Immature natural killer cell (primary cell): ENCODE results near the gene HLCS. TPM values are rescaled to one million over a fixed set of nuclear protein-coding genes. Genes with fewer than 3 reads are reported as not detected.
"Not testable (repeated sequence)": the region's sequence is repeated elsewhere in the genome, so short reads cannot be mapped to it uniquely, and the experiment has no call there.

ENCODE experiments used
- DNase-seq, 3 donors: peaks; one replicate each; pipeline ENCODE4 v3.0.0; 2022; ENCODE audit warnings: mixed read lengths in 1 of 3
- H3K27ac Mint-ChIP-seq, 6 donors: one replicate each; pipeline ENCODE4 v1.8.0; 2020; ENCODE audit warnings: mixed read lengths in 6 of 6, mild to moderate bottlenecking in 5 of 6, inconsistent platforms in 4 of 6, moderate library complexity in 3 of 6
- H3K27me3 Mint-ChIP-seq, 3 donors: one replicate each; pipeline ENCODE4 v1.8.0; 2020 to 2021; ENCODE audit warnings: low read depth in 3 of 3, mild to moderate bottlenecking in 3 of 3, mixed read lengths in 3 of 3, moderate library complexity in 3 of 3, inconsistent platforms in 1 of 3
- H3K36me3 Mint-ChIP-seq, 3 donors: one replicate each; pipeline ENCODE4 v1.8.0; 2020; ENCODE audit warnings: mixed read lengths in 3 of 3, inconsistent platforms in 2 of 3, mild to moderate bottlenecking in 2 of 3
- H3K4me1 Mint-ChIP-seq, 2 donors: one replicate each; pipeline ENCODE4 v1.8.0; 2020; ENCODE audit warnings: inconsistent platforms in 2 of 2, mild to moderate bottlenecking in 2 of 2, mixed read lengths in 2 of 2, moderate library complexity in 1 of 2
- H3K4me3 Mint-ChIP-seq, 5 donors: one replicate each; pipeline ENCODE4 v1.8.0; 2020; ENCODE audit warnings: mild to moderate bottlenecking in 5 of 5, mixed read lengths in 5 of 5, inconsistent platforms in 3 of 5, moderate library complexity in 3 of 5
- H3K9me3 Mint-ChIP-seq, 6 donors: one replicate each; pipeline ENCODE4 v1.8.0; 2020; ENCODE audit warnings: mild to moderate bottlenecking in 6 of 6, mixed read lengths in 6 of 6, inconsistent platforms in 4 of 6, moderate library complexity in 3 of 6
- polyA plus RNA-seq, 3 donors: library from polyadenylated mRNA; unstranded; fragments of 300-500 nt; fragmentation: Illumina TruSeq; gene quantifications; one replicate each; pipeline ENCODE4 v1.2.3, GENCODE V29; 2021

Gene HLCS
- polyA plus RNA-seq, 3 donors from 2014 or later, result 12.6 to 15.7 (median 15.5) TPM

GRCh38 chr21:36820176-36821031 is 146.1 kb downstream of the HLCS start:
- no peak for DNase-seq
- Mint-ChIP-seq H3K9me3 (no peaks in the 10 kb centered on the region), H3K4me3 (no peak overlapping the region), H3K4me1 (no peaks in the 10 kb centered on the region), H3K36me3 (peaks cover 8 to 22% (median 9%) of the 10 kb centered on the region in 3 donors), H3K27ac (no peak overlapping the region), H3K27me3 (peaks cover 0 to 2% (median 0%) of the 10 kb centered on the region in 3 donors)

DNA sequence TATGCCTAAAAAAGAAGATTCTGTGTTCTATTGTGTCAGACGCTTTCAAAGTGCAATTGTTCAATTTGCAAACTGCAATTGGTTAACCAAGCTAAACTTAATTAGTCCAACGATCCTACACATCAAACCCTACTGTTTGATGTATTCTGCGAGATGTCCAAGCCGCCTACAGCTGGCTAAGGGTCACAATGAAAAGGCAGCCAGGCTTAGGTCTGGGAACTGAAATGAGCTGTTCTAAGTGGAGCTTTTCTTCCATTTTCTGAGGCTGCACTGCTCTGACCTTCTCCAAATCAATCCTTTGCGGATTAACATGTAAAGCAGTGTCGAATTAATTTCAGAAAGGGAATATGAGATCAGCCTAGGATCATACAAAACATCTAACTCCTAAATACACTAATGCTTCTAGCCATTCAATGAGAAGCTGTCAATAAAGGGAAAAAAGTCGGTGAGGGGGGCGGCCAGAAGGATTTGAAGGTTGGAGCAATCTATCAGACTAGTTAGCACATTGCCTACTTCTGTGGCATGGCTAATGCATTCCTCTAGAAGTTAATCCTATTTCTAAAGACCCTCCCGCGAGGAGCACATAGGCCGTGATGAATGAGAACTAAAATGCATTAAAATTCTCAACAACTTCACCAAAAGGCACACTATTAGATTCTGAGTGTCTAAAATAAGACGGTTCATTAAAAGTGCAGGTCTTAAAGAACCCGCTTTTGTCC is 148.6 kb downstream of the HLCS start:
- no peak overlapping the region for H3K4me3 Mint-ChIP-seq
- no peaks in the 10 kb centered on the region for H3K9me3 Mint-ChIP-seq
- no peak for DNase-seq
- H3K27ac Mint-ChIP-seq, result no peak overlapping the region
- no peaks in the 10 kb centered on the region for H3K4me1 Mint-ChIP-seq
- H3K27me3 Mint-ChIP-seq, result no peaks in the 10 kb centered on the region
- H3K36me3 Mint-ChIP-seq, result peaks cover 0 to 13% (median 3%) of the 10 kb centered on the region in 3 donors

- H3K9me3 Mint-ChIP-seq, result no peaks in the 10 kb centered on the region
- H3K27me3 Mint-ChIP-seq, result no peaks in the 10 kb centered on the region
- no peak overlapping the region for H3K4me3 Mint-ChIP-seq
- H3K4me1 Mint-ChIP-seq, result no peaks in the 10 kb centered on the region
- peaks cover 0 to 8% (median 0%) of the 10 kb centered on the region in 3 donors for H3K36me3 Mint-ChIP-seq
- DNase-seq, result no peak
- no peak overlapping the region for H3K27ac Mint-ChIP-seq
These were observed 149.8 kb downstream of the HLCS start for GRCh38 chr21:36816561-36817130.

GRCh38 chr21:36816026-36816425 is 150.4 kb downstream of the HLCS start:
- H3K27ac Mint-ChIP-seq, H3K27me3 Mint-ChIP-seq, DNase-seq, H3K4me3 Mint-ChIP-seq, H3K9me3 Mint-ChIP-seq, H3K4me1 Mint-ChIP-seq, H3K36me3 Mint-ChIP-seq: not testable (repeated sequence)

DNA sequence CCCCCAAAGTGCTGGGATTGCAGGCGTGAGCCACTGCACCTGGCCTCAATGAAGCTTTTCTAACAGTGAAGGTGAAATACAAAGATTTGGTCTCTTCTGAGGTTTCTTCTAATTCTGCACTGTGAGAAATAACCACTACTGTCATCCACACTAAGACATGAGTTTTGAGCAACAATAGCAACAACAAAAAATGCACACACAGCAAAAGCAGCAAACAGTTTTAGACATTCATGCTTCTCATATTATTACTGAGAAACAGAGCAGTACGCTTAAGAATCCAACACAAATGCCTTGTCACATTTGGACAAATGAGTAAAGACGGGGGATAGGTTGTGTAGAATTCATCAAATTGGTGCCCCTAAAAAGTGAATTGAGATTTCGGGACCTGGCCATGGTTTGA is 151.2 kb downstream of the HLCS start:
- no peaks in the 10 kb centered on the region for H3K4me1 Mint-ChIP-seq
- no peaks in the 10 kb centered on the region for H3K9me3 Mint-ChIP-seq
- H3K27ac Mint-ChIP-seq, result no peak overlapping the region
- no peak overlapping the region for H3K4me3 Mint-ChIP-seq
- H3K36me3 Mint-ChIP-seq, result peaks cover 0 to 3% (median 0%) of the 10 kb centered on the region in 3 donors
- H3K27me3 Mint-ChIP-seq, result no peaks in the 10 kb centered on the region
- no peak for DNase-seq

DNA sequence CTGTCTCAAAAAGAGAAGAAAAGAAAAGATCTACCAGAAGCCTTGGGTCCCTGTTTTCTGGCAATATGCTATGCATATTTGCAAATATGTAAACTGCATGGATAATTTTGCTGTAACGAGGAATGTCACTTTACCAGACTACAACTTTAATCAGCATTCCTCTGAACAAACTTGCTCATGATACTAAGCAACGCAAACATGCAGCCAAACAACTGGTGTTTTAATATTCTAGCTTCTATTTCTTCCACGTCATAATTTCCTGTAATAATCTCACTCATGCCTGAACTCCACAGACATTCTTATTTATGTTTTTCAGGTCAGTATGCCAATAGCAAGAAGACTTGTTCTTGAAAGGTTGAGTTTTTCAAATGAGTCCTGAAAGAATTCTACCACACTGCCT is 153.4 kb downstream of the HLCS start:
- H3K9me3 Mint-ChIP-seq, result no peaks in the 10 kb centered on the region

DNA sequence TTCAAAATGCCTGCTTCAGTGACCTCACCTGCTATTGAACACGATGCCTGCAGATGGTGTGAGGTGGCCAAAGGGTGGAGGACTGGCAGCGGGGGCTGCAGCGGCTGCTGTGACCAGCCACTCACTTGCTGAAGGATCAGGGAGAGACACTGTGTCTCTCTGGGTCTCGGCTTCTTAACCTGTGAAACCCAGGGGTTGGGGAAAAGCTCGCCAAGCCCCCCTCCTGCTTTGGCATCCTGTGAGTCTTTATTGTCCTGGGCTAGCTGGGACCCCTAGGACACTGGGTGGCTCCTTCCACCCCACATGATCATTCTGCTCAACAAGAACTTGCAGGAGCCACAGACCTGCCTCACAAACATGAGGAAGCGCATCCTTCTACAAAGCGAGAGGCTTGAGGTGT is 154.7 kb downstream of the HLCS start:
- H3K36me3 Mint-ChIP-seq, result peaks cover 0 to 3% (median under 1%) of the 10 kb centered on the region in 3 donors
- H3K4me1 Mint-ChIP-seq, result peaks cover 0 to 1% of the 10 kb centered on the region in 2 donors
- H3K4me3 Mint-ChIP-seq, result no peak overlapping the region
- no peaks in the 10 kb centered on the region for H3K9me3 Mint-ChIP-seq
- H3K27me3 Mint-ChIP-seq, result no peaks in the 10 kb centered on the region
- no peak overlapping the region for H3K27ac Mint-ChIP-seq
- no peak for DNase-seq

More for the DNA sequence above, 153.4 kb downstream of the HLCS start:
- Mint-ChIP-seq H3K27me3 (no peaks in the 10 kb centered on the region), H3K4me1 (no peaks in the 10 kb centered on the region), H3K36me3 (peaks cover 0 to 3% (median 3%) of the 10 kb centered on the region in 3 donors), H3K4me3 (no peak overlapping the region), H3K27ac (no peak overlapping the region)
- no peak for DNase-seq

DNA sequence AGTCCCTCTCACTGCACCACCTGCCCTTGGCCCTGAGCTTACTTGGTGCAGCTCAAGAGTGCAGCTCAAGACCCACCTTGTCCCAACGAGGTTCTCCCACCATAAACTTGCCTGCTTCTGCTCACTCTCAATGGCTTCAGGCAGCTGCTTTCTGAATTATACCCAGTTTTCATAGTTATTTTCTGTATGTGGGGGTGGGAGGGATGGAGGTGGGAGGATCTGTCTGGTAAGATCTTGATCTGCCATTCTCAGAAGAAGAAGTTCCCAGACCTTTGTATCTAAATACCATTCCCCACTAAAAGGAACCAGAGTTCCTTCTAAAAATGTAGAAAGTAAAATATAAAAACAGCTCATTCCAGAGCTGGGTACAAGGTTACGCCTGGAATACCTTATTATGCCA is 156.0 kb downstream of the HLCS start:
- no peak for DNase-seq
- H3K4me3 Mint-ChIP-seq, result no peak overlapping the region

GRCh38 chr21:36807422-36807928 is 159.0 kb downstream of the HLCS start:
- Mint-ChIP-seq H3K27ac (no peak overlapping the region), H3K4me1 (peaks cover 0 to 1% of the 10 kb centered on the region in 2 donors), H3K4me3 (no peak overlapping the region), H3K9me3 (no peaks in the 10 kb centered on the region), H3K36me3 (peaks cover 5 to 6% (median 5%) of the 10 kb centered on the region in 3 donors), H3K27me3 (no peaks in the 10 kb centered on the region)
- no peak for DNase-seq

More for the DNA sequence above, 156.0 kb downstream of the HLCS start:
- peaks cover 0 to 1% of the 10 kb centered on the region in 2 donors for H3K4me1 Mint-ChIP-seq
- H3K27ac Mint-ChIP-seq, result no peak overlapping the region
- H3K9me3 Mint-ChIP-seq, result no peaks in the 10 kb centered on the region
- H3K36me3 Mint-ChIP-seq, result peaks cover 0 to 3% (median 0%) of the 10 kb centered on the region in 3 donors
- H3K27me3 Mint-ChIP-seq, result no peaks in the 10 kb centered on the region

- no peaks in the 10 kb centered on the region for H3K27me3 Mint-ChIP-seq
- peaks cover 0 to 1% of the 10 kb centered on the region in 2 donors for H3K4me1 Mint-ChIP-seq
- no peak overlapping the region for H3K4me3 Mint-ChIP-seq
- H3K27ac Mint-ChIP-seq, result no peak overlapping the region
- peaks cover 0 to 4% (median 0%) of the 10 kb centered on the region in 6 donors for H3K9me3 Mint-ChIP-seq
- DNase-seq, result no peak
- H3K36me3 Mint-ChIP-seq, result peaks cover 5 to 10% (median 6%) of the 10 kb centered on the region in 3 donors
These were observed 160.4 kb downstream of the HLCS start for GRCh38 chr21:36806103-36806502.

DNA sequence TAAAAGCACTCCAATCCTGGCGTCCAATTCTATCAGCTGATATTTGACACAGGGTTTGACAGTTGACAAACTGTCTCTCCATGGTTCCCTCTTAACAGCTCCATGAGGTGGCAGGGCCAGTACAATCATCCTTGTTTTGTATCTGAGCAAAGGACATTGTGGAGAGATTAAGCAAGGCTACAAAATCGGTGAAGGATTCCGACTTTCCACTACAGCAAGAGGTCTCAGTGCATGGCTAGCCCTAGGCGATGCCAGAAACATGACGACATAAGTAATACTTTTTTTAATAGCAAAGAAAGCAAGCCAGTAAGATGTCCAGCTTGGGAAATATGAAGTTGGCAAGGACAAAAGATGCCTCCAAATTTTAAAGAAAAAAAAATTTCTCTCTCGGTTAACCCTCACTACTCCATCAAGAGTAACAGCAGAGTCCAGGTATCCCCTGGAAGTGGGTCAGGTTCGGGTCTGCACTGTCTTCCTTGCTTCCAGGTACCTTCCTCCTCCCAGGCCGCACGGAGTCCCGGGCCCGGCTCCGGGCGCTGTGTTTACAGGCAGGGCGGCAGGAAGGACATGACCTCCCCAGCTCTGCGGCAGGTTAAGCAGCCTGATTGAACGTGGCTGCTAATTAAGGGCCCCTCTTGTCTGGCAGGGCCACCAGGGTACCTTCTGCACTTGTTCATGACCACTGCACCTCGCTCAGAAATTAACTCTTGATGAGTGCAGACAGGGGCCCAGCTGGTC is 161.4 kb downstream of the HLCS start:
- Mint-ChIP-seq H3K4me3 (no peak overlapping the region), H3K27me3 (no peaks in the 10 kb centered on the region), H3K9me3 (peaks cover 0 to 4% (median 0%) of the 10 kb centered on the region in 6 donors), H3K36me3 (peaks cover 6 to 12% (median 9%) of the 10 kb centered on the region in 3 donors), H3K4me1 (peaks cover 0 to 1% of the 10 kb centered on the region in 2 donors), H3K27ac (no peak overlapping the region)
- no peak for DNase-seq

GRCh38 chr21:36803816-36804439 is 162.5 kb downstream of the HLCS start:
- H3K27ac Mint-ChIP-seq, result no peak overlapping the region
- H3K4me3 Mint-ChIP-seq, result no peak overlapping the region
- peaks cover 12 to 21% (median 20%) of the 10 kb centered on the region in 3 donors for H3K36me3 Mint-ChIP-seq
- H3K27me3 Mint-ChIP-seq, result peaks cover 0 to 1% (median 0%) of the 10 kb centered on the region in 3 donors
- peaks cover 3 to 10% (median 4%) of the 10 kb centered on the region in 6 donors for H3K9me3 Mint-ChIP-seq
- no peak for DNase-seq
- H3K4me1 Mint-ChIP-seq, result peaks cover 0 to 1% of the 10 kb centered on the region in 2 donors
